Measurements from ENCODE around the gene EFCAB9.
"Not testable (repeated sequence)": the region's sequence is repeated elsewhere in the genome, so short reads cannot be mapped to it uniquely, and the experiment has no call there.

Gene EFCAB9

DNA sequence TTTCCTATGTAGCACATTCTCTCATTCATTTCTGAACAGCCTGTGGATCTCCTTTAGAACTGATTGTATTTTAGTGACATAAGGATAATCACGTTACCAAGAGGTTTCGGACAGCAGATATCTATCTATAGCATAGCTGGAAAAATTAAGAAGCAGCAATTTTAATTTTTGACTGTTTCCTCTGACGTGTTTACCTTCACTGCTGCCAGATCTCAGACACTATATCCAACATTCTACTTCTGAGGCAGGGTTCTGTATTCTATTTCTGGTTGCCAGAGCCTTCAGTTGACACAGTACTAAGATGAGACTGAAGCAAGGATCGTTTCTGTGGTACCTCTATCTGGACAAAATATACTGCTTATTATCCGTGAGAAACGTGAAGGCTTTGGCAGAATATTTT, at the start of gene EFCAB9:
EFCAB9 (plus strand) TSS at position 301 of the 400 bp plus-strand sequence; CDS start at position 302, 1 bp downstream.
- no peak for DNase-seq

GRCh38 chr5:172144291-172144815, 49.6 kb upstream of the EFCAB9 start:
- no peak for DNase-seq

GRCh38 chr5:172144931-172145869, 48.8 kb upstream of the EFCAB9 start:
- DNase-seq: no peak

DNA sequence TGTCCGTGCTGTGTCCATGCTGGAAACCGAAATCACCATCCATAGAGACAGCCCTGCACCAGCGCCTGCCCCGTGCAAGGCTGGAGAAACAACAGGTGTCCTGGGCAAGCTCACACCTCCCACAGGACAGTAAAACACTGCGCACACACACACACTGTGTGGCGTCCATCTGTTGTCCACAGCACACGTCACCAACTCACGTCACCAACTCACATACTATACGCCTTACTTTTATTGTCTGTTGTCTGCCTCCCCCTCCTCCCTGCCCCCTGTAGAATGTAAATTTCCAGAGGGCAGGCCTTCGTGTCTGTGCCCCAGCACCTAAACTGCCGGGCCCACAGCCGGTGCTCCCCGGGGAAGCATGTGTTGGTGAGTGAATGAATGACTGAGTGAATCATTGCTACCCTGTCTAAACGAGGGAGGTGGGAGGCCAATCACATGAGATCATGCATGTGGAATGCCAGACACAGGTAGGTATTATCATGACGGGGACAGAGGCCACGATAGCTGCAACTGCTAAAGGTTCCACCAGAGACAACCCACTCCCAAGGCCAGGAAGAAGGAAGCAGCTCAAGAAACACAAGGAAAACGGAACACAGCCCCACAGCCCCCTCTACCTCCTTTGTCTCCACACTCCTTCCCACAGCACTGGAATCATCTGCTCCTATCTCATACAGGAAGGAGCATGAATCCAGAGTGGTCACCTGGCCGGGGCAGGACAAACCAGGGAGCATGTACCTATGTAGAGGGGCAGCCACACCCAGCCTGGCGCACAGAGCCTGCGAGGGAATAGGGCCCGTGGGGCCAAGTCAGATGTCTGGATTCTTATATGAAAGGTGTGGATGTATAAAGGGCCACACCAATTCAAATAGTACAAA, 47.9 kb upstream of the EFCAB9 start:
- no peak for DNase-seq

DNA sequence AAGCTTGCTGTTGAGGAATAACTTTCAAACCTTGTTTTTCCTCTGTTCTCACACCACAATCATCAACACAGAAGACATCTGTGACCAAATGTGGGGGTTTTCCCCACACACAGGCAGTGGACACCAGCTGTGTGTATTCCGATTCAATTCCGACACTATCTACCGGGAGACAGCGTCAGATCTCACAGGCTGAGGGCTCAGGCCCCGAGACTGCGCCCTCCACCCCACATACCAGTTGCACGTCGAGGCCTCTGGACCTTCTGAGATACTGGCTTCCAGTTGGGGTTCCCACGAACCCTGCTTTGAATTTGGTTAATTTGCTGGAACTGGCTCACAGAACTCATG, 47.3 kb upstream of the EFCAB9 start:
- DNase-seq: no peak

GRCh38 chr5:172147857-172148256, 46.1 kb upstream of the EFCAB9 start:
- no peak for DNase-seq

DNA sequence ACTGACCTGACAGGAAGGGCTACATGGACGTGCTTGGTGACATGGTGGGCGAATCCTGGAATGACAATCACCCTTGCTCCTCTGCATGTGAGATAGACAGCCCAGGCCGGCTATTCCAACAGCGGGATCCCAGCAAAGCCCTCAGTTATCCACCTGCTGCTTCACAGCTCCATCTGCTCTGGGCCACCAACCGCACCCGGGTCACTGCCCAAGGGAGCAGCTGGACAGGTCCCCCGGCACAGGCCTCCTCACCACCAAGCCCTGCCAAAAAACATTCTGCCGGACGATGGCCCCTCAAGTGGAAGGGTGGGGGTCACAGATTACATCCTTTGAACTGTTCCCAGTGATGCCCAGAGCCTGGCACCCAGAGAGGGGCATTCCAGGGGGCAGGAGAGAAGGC, 45.6 kb upstream of the EFCAB9 start:
- DNase-seq: no peak

DNA sequence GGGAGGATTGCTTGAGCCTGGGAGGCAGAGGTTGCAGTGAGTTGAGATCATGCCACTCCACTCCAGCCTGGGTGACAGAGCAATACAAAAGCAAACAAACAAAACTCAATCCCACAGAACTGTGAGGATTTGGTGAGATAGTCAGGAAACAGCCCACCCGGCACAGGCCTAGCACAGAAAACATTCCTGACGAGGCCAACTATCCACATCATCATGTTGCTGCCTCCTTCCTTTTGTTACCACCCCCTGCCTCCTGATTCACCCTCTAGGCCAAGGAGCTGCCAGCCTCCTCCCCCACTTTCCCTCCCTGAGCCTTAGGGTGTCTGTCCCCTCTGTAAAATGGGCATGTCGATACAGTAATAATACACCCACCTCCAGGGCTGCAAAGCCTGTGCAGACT, 44.9 kb upstream of the EFCAB9 start:
- no peak for DNase-seq

DNA sequence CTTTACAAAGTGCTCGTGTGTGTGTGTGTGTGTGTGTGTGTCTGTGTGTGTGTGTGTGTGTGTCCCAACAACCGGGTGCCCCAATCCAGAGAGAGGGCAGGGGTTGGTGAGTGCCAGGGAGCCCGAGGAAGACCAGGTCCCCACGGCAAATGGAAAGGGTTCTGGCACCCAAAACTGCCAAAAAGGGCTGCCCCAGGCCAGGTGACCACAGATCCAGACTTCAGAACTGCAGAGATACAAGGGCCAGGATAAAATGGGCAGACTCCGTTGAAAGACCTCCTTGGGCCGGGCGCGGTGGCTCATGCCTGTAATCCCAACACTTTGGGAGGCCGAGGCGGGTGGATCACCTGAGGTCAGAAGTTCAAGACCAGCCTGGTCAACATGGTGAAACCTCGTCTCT, 44.5 kb upstream of the EFCAB9 start:
- DNase-seq: not testable (repeated sequence)

DNA sequence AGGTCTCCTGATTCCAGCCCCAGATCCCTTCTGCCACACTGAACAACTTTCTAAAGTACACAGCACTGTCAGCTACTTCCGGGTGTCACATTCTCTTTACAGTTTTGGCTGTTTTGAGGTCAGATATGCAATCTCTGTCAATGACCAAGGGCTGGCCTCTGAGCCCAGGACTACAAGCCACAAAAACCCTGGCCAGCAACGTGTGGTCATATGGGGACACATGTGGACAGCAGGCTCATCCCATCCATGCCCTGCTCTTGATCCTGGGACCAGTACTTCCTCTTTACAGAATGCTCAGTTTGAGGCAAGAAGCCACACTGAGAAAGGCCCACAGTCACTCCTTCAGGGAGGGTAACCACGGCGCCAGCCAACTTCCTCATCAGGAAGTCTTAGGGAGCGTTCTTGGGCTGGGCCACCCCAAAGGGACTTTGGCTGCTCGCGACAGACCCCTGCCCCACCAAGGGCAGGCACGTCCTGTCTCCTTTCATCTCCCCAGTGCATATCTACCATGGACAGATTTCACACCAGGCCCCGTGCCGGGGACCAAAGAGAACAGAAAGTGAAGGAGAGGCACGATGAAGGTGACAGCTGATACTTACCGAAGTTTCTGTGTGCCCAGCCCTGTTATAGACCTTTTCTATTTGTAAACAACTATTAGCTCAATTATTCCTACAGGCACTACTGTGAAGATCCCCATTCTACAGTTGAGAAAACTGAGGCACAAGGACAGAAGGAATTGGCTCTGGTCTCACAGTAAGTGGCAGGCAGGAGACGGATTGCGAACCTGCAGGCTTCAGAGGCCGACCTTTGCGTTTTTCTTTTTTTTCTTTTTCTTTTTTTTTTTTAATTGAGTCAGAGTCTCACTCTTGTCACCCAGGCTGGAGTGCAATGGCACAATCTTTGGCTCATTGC, 43.2 kb upstream of the EFCAB9 start:
- DNase-seq: no peak

- DNase-seq: no peak
Measured at GRCh38 chr5:172151661-172152210, 42.2 kb upstream of the EFCAB9 start.

GRCh38 chr5:172153695-172154094, 40.3 kb upstream of the EFCAB9 start:
- DNase-seq: no peak

GRCh38 chr5:172155101-172155500, 38.9 kb upstream of the EFCAB9 start:
- DNase-seq: not testable (repeated sequence)

- no peak for DNase-seq
Measured at GRCh38 chr5:172156541-172156994, 37.4 kb upstream of the EFCAB9 start.

GRCh38 chr5:172159016-172159415, 35.0 kb upstream of the EFCAB9 start:
- DNase-seq: no peak

- DNase-seq: no peak
Measured at GRCh38 chr5:172160506-172160905, 33.5 kb upstream of the EFCAB9 start.

DNA sequence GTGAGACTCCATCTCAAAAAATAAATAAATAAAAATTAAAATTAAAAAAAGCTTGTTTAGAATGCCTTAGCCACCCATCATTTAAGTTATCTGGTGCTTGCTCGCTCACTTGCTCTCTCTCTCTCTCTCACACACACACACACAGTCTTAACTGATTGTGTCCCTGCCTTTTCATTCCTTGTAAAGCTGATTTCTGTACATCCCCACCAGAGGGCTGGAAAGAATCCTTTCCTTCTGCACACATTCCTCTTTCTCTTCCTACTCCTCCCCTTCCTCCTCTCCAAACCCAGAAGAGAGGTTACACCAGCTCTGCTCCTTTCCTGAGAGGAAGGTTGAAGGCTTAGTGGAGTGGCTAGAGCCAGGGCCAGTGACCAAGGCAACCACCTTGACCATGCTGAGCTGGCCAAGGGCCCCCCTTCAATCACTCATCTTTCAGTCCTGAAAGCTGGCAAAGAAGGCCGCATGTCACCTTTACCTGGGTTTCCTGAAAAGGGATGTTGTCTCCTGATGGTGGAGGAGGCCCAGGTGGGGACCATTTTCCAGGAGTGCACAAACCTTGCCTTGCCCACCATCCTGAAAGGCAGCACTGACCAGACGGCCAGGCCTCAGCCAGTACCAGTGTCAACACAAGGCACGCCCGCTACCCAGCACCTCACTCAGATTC, 31.5 kb upstream of the EFCAB9 start:
- no peak for DNase-seq

DNA sequence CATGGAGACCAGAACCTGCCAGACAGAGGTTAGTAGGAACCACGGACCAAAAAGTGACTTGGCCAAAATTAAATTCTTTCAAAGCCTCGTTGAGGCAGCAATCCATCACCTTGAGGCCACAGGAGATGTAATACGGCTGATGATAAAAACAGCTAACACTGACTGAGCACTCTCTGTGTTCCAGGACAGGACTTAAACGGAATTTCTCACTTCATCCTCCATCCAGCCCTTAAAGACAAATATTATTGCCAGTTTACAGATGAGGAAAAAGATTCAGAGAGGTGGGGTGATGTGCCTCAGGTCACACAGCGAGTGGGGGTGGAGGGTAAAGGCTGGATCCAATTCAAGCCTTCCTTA, 31.0 kb upstream of the EFCAB9 start:
- no peak for DNase-seq

DNA sequence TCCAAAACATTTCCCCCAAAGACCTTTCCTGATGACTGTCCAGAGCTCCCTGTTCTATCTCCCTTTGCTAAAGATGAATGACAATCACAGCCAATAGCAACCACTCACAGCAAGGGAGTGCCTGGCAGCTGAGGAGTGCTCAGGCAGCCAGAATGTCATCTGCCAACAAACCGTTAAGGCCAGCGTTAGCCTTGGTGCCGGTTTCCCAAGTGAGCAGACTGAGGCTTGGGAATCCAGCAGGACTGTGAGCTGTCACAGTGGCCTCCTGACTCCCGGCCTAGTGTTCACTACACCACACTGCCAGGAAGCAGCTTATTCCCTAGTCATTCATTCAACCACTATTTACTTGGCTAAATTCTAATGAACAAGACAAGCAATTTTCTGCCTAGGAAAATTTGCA, 30.6 kb upstream of the EFCAB9 start:
- no peak for DNase-seq

DNA sequence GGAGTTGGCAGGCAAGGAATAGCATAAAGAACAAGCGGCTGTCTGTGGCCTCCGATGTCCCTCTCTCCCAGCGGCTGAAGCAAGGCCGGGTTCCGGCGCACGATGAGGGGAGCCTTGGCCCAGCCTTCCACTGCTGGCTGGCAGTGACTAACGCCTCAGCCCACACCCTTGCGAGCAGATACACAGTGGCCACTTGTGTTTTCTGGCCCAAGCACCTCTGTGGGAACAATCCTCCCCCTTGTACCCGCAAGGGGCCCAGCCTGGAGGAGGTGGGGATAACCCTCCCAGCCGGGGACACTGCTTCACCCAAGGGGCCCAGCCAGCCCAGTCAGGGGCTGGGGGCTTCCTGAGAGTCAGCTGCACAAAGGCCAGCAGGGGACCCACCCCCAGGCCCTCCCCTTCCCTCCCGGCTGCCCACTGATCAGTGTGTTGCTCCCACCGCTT, 29.2 kb upstream of the EFCAB9 start:
- DNase-seq: no peak

DNA sequence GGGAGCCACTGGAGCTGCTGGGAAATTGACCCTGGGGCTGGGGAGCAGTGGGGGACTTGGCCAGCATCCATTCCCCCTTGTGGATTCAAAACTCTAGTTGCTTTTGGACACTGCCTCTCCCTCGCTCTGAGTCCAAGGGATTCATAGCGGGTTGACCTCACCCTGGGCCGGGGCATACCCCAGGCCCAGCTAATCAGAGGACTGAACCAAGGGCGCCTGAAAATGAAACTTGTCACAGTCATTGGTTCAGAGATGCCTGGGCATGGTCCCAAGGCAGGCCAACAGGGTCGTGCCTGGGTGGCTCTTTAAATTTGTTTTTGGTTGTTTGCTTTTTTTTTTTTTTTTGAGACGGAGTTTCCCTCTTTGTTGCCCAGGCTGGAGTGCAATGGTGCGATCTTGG, 28.5 kb upstream of the EFCAB9 start:
- DNase-seq: no peak
